CD4-positive, alpha-beta memory T cell (primary cell): ENCODE data around the gene CXCL13. TPM values are rescaled to one million over a fixed set of nuclear protein-coding genes. Genes with fewer than 3 reads are reported as not detected.
"Not testable (repeated sequence)": the region's sequence is repeated elsewhere in the genome, so short reads cannot be mapped to it uniquely, and the experiment has no call there.

Source experiments
- CTCF ChIA-PET: fragments of 350-600 bp; sonication (Branson Sonifier 250); formaldehyde crosslinking; loops from one replicate; lab custom pipeline; 2021; ENCODE audit warnings: inconsistent platforms; ENCODE audit not compliant: partially characterized antibody; lab: Charles Lee
- POLR2A ChIA-PET: fragments of 350-600 bp; sonication (Branson Sonifier 250); formaldehyde crosslinking; loops from one replicate; lab custom pipeline; 2021; ENCODE audit not compliant: partially characterized antibody; lab: Charles Lee
- DNase-seq, 5 donors: peaks; one replicate each; pipeline versions ENCODE4 v3.0.0 to v3.0.0-alpha.2; 2020 to 2022; ENCODE audit warnings: mixed read lengths in 1 of 5
- H3K27ac ChIP-seq: one replicate; pipeline ENCODE4 v1.7.0; 2013; ENCODE audit warnings: low read depth, low read length
- H3K27me3 ChIP-seq: 2 replicates; pipeline ENCODE4 v1.7.0; 2013; ENCODE audit warnings: mild to moderate bottlenecking, low read length, moderate library complexity; ENCODE audit not compliant: insufficient read depth
- H3K36me3 ChIP-seq: 2 replicates; pipeline ENCODE4 v1.7.0; 2013; ENCODE audit warnings: mild to moderate bottlenecking, low read length, moderate library complexity; ENCODE audit not compliant: insufficient read depth
- H3K4me1 ChIP-seq: 2 replicates; pipeline ENCODE4 v1.7.0; 2013; ENCODE audit warnings: mild to moderate bottlenecking, low read length, moderate library complexity; ENCODE audit not compliant: insufficient read depth
- H3K4me3 ChIP-seq, 2 donors: one replicate each; pipeline ENCODE4 v1.7.0; 2013; ENCODE audit warnings: low read length in 2 of 2, mild to moderate bottlenecking in 1 of 2
- H3K9me3 ChIP-seq, 2 donors: one replicate each; pipeline ENCODE4 v1.7.0; 2013; ENCODE audit warnings: low read length in 2 of 2, control low read depth in 1 of 2; ENCODE audit not compliant: control insufficient read depth in 1 of 2
- H3K27ac Mint-ChIP-seq, 7 donors: one replicate each; pipeline ENCODE4 v1.8.0; 2020 to 2021; ENCODE audit warnings: mixed read lengths in 7 of 7, mild to moderate bottlenecking in 6 of 7, inconsistent platforms in 3 of 7, moderate library complexity in 3 of 7
- H3K27me3 Mint-ChIP-seq, 2 donors: one replicate each; pipeline ENCODE4 v1.8.0; 2020 to 2021; ENCODE audit warnings: mixed read lengths in 2 of 2
- H3K36me3 Mint-ChIP-seq, 2 donors: one replicate each; pipeline ENCODE4 v1.8.0; 2020 to 2021; ENCODE audit warnings: mixed read lengths in 2 of 2, inconsistent platforms in 1 of 2, mild to moderate bottlenecking in 1 of 2
- H3K4me1 Mint-ChIP-seq, 4 donors: one replicate each; pipeline ENCODE4 v1.8.0; 2020 to 2021; ENCODE audit warnings: mixed read lengths in 4 of 4, mild to moderate bottlenecking in 1 of 4
- H3K4me3 Mint-ChIP-seq, 8 donors: one replicate each; pipeline ENCODE4 v1.8.0; 2020 to 2021; ENCODE audit warnings: mixed read lengths in 8 of 8, mild to moderate bottlenecking in 7 of 8, moderate library complexity in 6 of 8, inconsistent platforms in 3 of 8
- H3K9me3 Mint-ChIP-seq, 8 donors: one replicate each; pipeline ENCODE4 v1.8.0; 2020 to 2021; ENCODE audit warnings: mixed read lengths in 8 of 8, mild to moderate bottlenecking in 5 of 8, inconsistent platforms in 3 of 8, moderate library complexity in 1 of 8
- intact Hi-C: fragments of 100-400 bp; cut with micrococcal nuclease; formaldehyde crosslinking; loops from one replicate; pipeline ENCODE4 v1.15.1; 2023
- polyA plus RNA-seq, 2 donors: library from polyadenylated mRNA; unstranded; fragments of 300-500 nt; fragmentation: Illumina TruSeq; gene quantifications; one replicate each; pipeline ENCODE4 v1.2.3, GENCODE V29; 2021
- total RNA-seq, 2 experiments: library from RNA; stranded (reverse); gene quantifications; one replicate each; pipeline ENCODE4 v1.2.3, GENCODE V29; 2021

Gene CXCL13
- total and polyA plus RNA-seq, 4 experiments from 2014 or later = 0.60 TPM; not detected in 3

GRCh38 chr4:77652237-77652897 is 46.7 kb downstream of the CXCL13 start:
- H3K4me3 Mint-ChIP-seq = no peak overlapping the region
- H3K9me3 ChIP-seq = no peaks in the 10 kb centered on the region
- CTCF ChIA-PET = no interaction called here
- H3K27ac Mint-ChIP-seq = no peak overlapping the region
- no peak for DNase-seq
- peaks cover 0 to 9% (median 7%) of the 10 kb centered on the region in 8 donors for H3K9me3 Mint-ChIP-seq
- no peaks in the 10 kb centered on the region for H3K4me1 ChIP-seq
- POLR2A ChIA-PET = no interaction called here
- H3K27me3 ChIP-seq = no peaks in the 10 kb centered on the region
- H3K4me3 ChIP-seq = no peak overlapping the region
- H3K36me3 ChIP-seq = no peaks in the 10 kb centered on the region
- intact Hi-C loops = no loop called here
- peaks cover 0 to 10% of the 10 kb centered on the region in 2 donors for H3K27me3 Mint-ChIP-seq
- H3K36me3 Mint-ChIP-seq = peaks cover 0 to 5% of the 10 kb centered on the region in 2 donors
- no peaks in the 10 kb centered on the region for H3K4me1 Mint-ChIP-seq
- no peak overlapping the region for H3K27ac ChIP-seq

DNA sequence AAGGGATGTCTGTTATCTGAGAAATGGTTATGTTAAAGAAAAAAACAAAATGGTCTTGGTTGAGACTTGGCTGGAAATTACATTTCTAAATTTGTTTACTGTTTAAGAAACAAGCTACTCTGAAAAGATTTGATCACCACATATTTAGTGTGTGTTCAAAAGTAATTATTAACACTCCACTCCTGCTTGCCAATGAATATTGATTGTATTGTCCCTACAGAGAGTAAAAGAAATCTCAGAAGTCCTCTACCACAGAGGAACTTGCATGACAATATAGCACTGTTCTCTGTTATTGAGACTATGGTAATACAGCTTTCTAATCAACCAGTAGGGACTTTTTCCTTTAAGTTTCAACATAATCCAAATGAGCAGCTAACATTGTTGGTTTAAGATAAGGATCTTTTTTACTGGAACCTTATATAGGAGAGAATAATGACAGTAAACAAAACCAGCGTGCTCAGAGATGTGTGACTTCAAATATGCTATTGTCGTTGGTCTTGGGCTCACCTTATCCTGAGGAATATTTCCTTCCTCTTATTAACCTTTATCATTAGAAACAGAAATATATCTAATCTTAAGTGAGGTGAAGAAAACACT is 47.6 kb downstream of the CXCL13 start:
- Histone ChIP-seq H3K9me3 (no peaks in the 10 kb centered on the region), H3K36me3 (no peaks in the 10 kb centered on the region), H3K4me1 (no peaks in the 10 kb centered on the region), H3K27ac (no peak overlapping the region), H3K4me3 (no peak overlapping the region), H3K27me3 (no peaks in the 10 kb centered on the region)
- intact Hi-C loops = no loop called here
- POLR2A ChIA-PET = no interaction called here
- Mint-ChIP-seq H3K27ac (no peak overlapping the region), H3K27me3 (peaks cover 0 to 14% of the 10 kb centered on the region in 2 donors), H3K36me3 (peaks cover 0 to 8% of the 10 kb centered on the region in 2 donors), H3K9me3 (peaks cover 0 to 13% (median 7%) of the 10 kb centered on the region in 8 donors), H3K4me3 (no peak overlapping the region), H3K4me1 (no peaks in the 10 kb centered on the region)
- CTCF ChIA-PET = no interaction called here
- no peak for DNase-seq

DNA sequence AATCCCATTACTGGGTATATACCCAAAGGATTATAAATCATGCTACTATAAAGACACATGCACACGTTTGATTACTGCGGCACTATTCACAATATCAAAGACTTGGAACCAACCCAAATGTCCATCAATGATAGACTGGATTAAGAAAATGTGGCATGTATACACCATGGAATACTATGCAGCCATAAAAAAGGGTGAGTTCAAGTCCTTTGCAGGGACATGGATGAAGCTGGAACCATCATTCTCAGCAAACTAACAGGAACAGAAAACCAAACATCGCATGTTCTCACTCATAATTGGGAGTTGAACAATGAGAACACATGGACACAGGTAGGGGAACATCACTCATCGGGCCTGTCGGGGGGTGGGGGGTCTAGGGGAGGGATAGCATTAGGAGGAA is 54.7 kb downstream of the CXCL13 start:
- H3K36me3 ChIP-seq, H3K27me3 ChIP-seq, intact Hi-C loops, DNase-seq, H3K9me3 ChIP-seq, POLR2A ChIA-PET, H3K4me3 ChIP-seq, H3K27ac ChIP-seq, H3K4me1 Mint-ChIP-seq, H3K36me3 Mint-ChIP-seq, H3K27ac Mint-ChIP-seq, H3K4me3 Mint-ChIP-seq, CTCF ChIA-PET, H3K4me1 ChIP-seq: not testable (repeated sequence)
- peaks cover 0 to 13% of the 10 kb centered on the region in 2 donors for H3K27me3 Mint-ChIP-seq
- peaks cover 0 to 17% (median 8%) of the 10 kb centered on the region in 8 donors for H3K9me3 Mint-ChIP-seq

Other genes with a start within 250 kb of the CXCL13 start
- 100 to 1,000 TPM; 207 to 225 TPM for gene CNOT6L, start 213.5 kb downstream of the CXCL13 start, total RNA-seq
- gene CNOT6L, start 213.5 kb downstream of the CXCL13 start, polyA plus RNA-seq = 10 to 100 TPM; 34.3 to 44.9 TPM